K562 (cell line): Measurements from ENCODE around the gene PBX1. TPM values are rescaled to one million over a fixed set of nuclear protein-coding genes. Genes with fewer than 3 reads are reported as not detected.
A peak's percentile ranks its signal among the peaks of the same experiment; 100 is the strongest.

Experiments used
- ATAC-seq: fragments of 200-7000 bp; cut with Tn5 transposase; 3 replicates; pipeline ENCODE4 v1.9.1; 2020; ENCODE audit warnings: moderate library complexity
- BruUV-seq: library from RNA; stranded (reverse); fragments of 400-500 nt; replicated peaks from 2 replicates; lab custom pipeline; 2021; lab: Mats Ljungman, UMichigan
- CTCF ChIA-PET: fragments of 300-600 bp; formaldehyde crosslinking; extraction: SDS; loops from one replicate; lab custom pipeline; 2021; ENCODE audit warnings: low intra/inter-chr PET ratio; lab: Yijun Ruan, JAX
- POLR2A ChIA-PET: fragments of 300-600, 350-650 bp; sonication (Branson Sonifier 250); formaldehyde crosslinking; extraction: SDS; loops from one replicate; lab custom pipeline; 2021; ENCODE audit warnings: antibody characterized with exemption, inconsistent platforms; lab: Yijun Ruan, JAX
- DNase-seq, 4 experiments: peaks; one replicate each; pipeline versions ENCODE4 v3.0.0 to v3.0.0-alpha.2; 2011 to 2018; ENCODE audit warnings: low spot score in 3 of 4, mixed read lengths in 3 of 4; ENCODE audit errors: extremely low read depth in 1 of 4
- FAIRE-seq: peaks from 2 replicates; lab custom pipeline; 2011; peaks lifted over from hg19 to GRCh38; lab: Jason Lieb, UNC
- H2AFZ ChIP-seq: 2 replicates; pipeline ENCODE4 v1.6.0; 2011; ENCODE audit warnings: low read depth, low read length, control low read depth, inconsistent platforms
- H3K27ac ChIP-seq: fragments of 200-600 bp; 3 replicates; pipeline ENCODE4 v1.8.0; 2011; ENCODE audit warnings: low read depth, mild to moderate bottlenecking, control low read depth, inconsistent platforms, low read length, moderate library complexity, mixed read lengths; ENCODE audit errors: extremely low read depth
- H3K27me3 ChIP-seq, 2 experiments: fragments of 300-600 bp in 1 of 2; 2 replicates in 1 of 2; 3 replicates in 1 of 2; pipeline versions ENCODE4 v1.6.0 to v1.8.0; 2011; ENCODE audit warnings: inconsistent platforms in 2 of 2, low read length in 2 of 2, mild to moderate bottlenecking in 1 of 2, mixed read lengths in 1 of 2, moderate library complexity in 1 of 2; ENCODE audit not compliant: control insufficient read depth in 2 of 2, insufficient read depth in 2 of 2
- H3K36me3 ChIP-seq: fragments of 300-600 bp; 3 replicates; pipeline ENCODE4 v1.8.0; 2011; ENCODE audit warnings: mild to moderate bottlenecking, low read length, inconsistent platforms; ENCODE audit not compliant: control insufficient read depth, insufficient read depth
- H3K4me1 ChIP-seq, 2 experiments: fragments of 200-600 bp in 1 of 2; replicated peaks in 1 of 2; 2 replicates in 1 of 2; 3 replicates in 1 of 2; pipeline versions ENCODE4 v1.5.1 to v1.8.0; 2011; ENCODE audit warnings: inconsistent platforms in 2 of 2, low read length in 2 of 2, mild to moderate bottlenecking in 1 of 2, mixed read lengths in 1 of 2, moderate library complexity in 1 of 2; ENCODE audit not compliant: control insufficient read depth in 2 of 2, insufficient read depth in 2 of 2
- H3K4me2 ChIP-seq: 2 replicates; pipeline ENCODE4 v1.6.1; 2011; ENCODE audit warnings: low read length, control low read depth, inconsistent platforms, mixed read lengths; ENCODE audit not compliant: insufficient read depth
- H3K4me3 ChIP-seq: fragments of 200-600 bp; sonication (generic), shearing (Covaris generic); 2 replicates; pipeline ENCODE4 v1.5.1; 2016; ENCODE audit warnings: control low read depth, inconsistent platforms
- H3K79me2 ChIP-seq: fragments of 200-600 bp; 3 replicates; pipeline ENCODE4 v1.8.0; 2011; ENCODE audit warnings: low read length, inconsistent platforms; ENCODE audit not compliant: control insufficient read depth, insufficient read depth
- H3K9ac ChIP-seq, 2 experiments: 2 replicates each; pipeline versions ENCODE4 v1.6.0 to v1.6.1; 2011; ENCODE audit warnings: low read depth in 2 of 2, low read length in 2 of 2, control low read depth in 1 of 2, inconsistent platforms in 1 of 2, mild to moderate bottlenecking in 1 of 2, mixed read lengths in 1 of 2; ENCODE audit not compliant: insufficient read depth in 1 of 2
- H3K9me1 ChIP-seq: one replicate; pipeline ENCODE4 v1.6.0; 2011; ENCODE audit warnings: inconsistent platforms, mild to moderate bottlenecking, low read length, moderate library complexity; ENCODE audit not compliant: control insufficient read depth, insufficient read depth
- H3K9me3 ChIP-seq: replicated peaks from 2 replicates; pipeline ENCODE4 v1.5.1; 2011; ENCODE audit warnings: low read depth, low read length, inconsistent platforms; ENCODE audit not compliant: control insufficient read depth, insufficient read depth
- H4K20me1 ChIP-seq: replicated peaks from 2 replicates; pipeline ENCODE4 v1.6.1; 2011; ENCODE audit warnings: low read length, inconsistent platforms, mixed read lengths; ENCODE audit not compliant: control insufficient read depth, insufficient read depth
- ATF1 ChIP-seq, 2 experiments: fragments of 450-650 bp in 1 of 2; IDR thresholded peaks; 2 replicates each; pipeline ENCODE4 v1.6.1; 2016; ENCODE audit warnings: missing compliant biosample characterization in 1 of 2, missing genetic modification characterization in 1 of 2
- ATF7 ChIP-seq: fragments of 450-650 bp; IDR thresholded peaks from 2 replicates; pipeline ENCODE4 v1.7.1; 2014; ENCODE audit warnings: mild to moderate bottlenecking, moderate library complexity
- CBFA2T3 ChIP-seq: fragments of 450-650 bp; IDR thresholded peaks from 2 replicates; pipeline ENCODE4 v1.6.1; 2017
- CXXC5 ChIP-seq: fragments of 250-450 bp; sonication (Bioruptor Pico); IDR thresholded peaks from 2 replicates; pipeline ENCODE4 v1.8.0; 2022; ENCODE audit warnings: inconsistent platforms, mild to moderate bottlenecking, moderate library complexity
- FOXA3 ChIP-seq, 2 experiments: fragments of 450-650 bp in 1 of 2; sonication (generic) in 1 of 2; formaldehyde crosslinking; IDR thresholded peaks in 1 of 2; conservative IDR thresholded peaks in 1 of 2; 2 replicates each; pipeline versions ENCODE4 v1.4.0 to v1.8.0; 2020 to 2022; ENCODE audit warnings: mild to moderate bottlenecking in 2 of 2, missing genetic modification reagents in 1 of 2
- FOXJ2 ChIP-seq: fragments of 200-800 bp; sonication (Bioruptor generic); IDR thresholded peaks from 2 replicates; pipeline ENCODE4 v1.6.1; 2016; ENCODE audit warnings: missing genetic modification characterization, missing compliant biosample characterization
- GATA2 ChIP-seq: sonication (generic); formaldehyde crosslinking; IDR thresholded peaks from 2 replicates; pipeline ENCODE4 v1.4.0; 2020; ENCODE audit warnings: mild to moderate bottlenecking, missing genetic modification reagents
- HDAC1 ChIP-seq, 2 experiments: fragments of 450-650 bp; IDR thresholded peaks; 2 replicates each; pipeline ENCODE4 v1.6.1; 2016 to 2017; ENCODE audit warnings: inconsistent platforms in 1 of 2, mild to moderate bottlenecking in 1 of 2, moderate library complexity in 1 of 2
- HDAC3 ChIP-seq: fragments of 450-650 bp; IDR thresholded peaks from 2 replicates; pipeline ENCODE4 v1.6.1; 2018; ENCODE audit warnings: borderline replicate concordance, mild to moderate bottlenecking, moderate library complexity; ENCODE audit not compliant: partially characterized antibody
- JUND ChIP-seq, 2 experiments: IDR thresholded peaks; 2 replicates in 1 of 2; 3 replicates in 1 of 2; pipeline ENCODE4 v1.6.1; 2011; ENCODE audit warnings: borderline replicate concordance in 2 of 2, low read depth in 2 of 2, low read length in 2 of 2, improper control_type of control experiment in 1 of 2, missing biosample characterization in 1 of 2, missing genetic modification characterization in 1 of 2, missing genetic modification reagents in 1 of 2
- L3MBTL2 ChIP-seq: fragments of 450-650 bp; IDR thresholded peaks from 2 replicates; pipeline ENCODE4 v1.6.1; 2016; ENCODE audit warnings: mild to moderate bottlenecking, moderate library complexity
- MTA2 ChIP-seq: fragments of 450-650 bp; IDR thresholded peaks from 2 replicates; pipeline ENCODE4 v1.6.1; 2016; ENCODE audit warnings: low read depth
- NCOA4 ChIP-seq: fragments of 450-650 bp; IDR thresholded peaks from 2 replicates; pipeline ENCODE4 v1.6.1; 2018; ENCODE audit warnings: mild to moderate bottlenecking; ENCODE audit not compliant: partially characterized antibody
- RCOR1 ChIP-seq, 2 experiments: IDR thresholded peaks; 2 replicates each; pipeline ENCODE4 v1.6.1; 2012; ENCODE audit warnings: low read depth in 2 of 2, low read length in 2 of 2, borderline replicate concordance in 1 of 2, improper control_type of control experiment in 1 of 2
- SP1 ChIP-seq: sonication (generic); formaldehyde crosslinking; IDR thresholded peaks from 2 replicates; pipeline ENCODE4 v1.8.1; 2022; ENCODE audit warnings: mild to moderate bottlenecking, missing genetic modification reagents
- STAT5A ChIP-seq: IDR thresholded peaks from 2 replicates; pipeline ENCODE4 v1.6.1; 2012; ENCODE audit warnings: low read length, inconsistent platforms, borderline replicate concordance
- ZKSCAN3 ChIP-seq: fragments of 250-450 bp; sonication (Bioruptor Pico); IDR thresholded peaks from 2 replicates; pipeline ENCODE4 v1.4.0; 2020
- ZNF41 ChIP-seq: fragments of 250-450 bp; sonication (Bioruptor Pico); conservative IDR thresholded peaks from 2 replicates; pipeline ENCODE4 v1.4.0; 2020; ENCODE audit warnings: mild to moderate bottlenecking
- WGBS: fragments of 100-300 bp; shearing (Covaris generic); methylation state at CpG from one replicate; pipeline ENCODE4 v1.1.6; 2016; ENCODE audit warnings: low coverage, mixed read lengths; ENCODE audit not compliant: insufficient coverage; ENCODE audit errors: missing lambda C conversion rate; 5-methylcytosine and 5-hydroxymethylcytosine counted together
- in situ Hi-C: fragments of 300-500 bp; cut with MboI; formaldehyde crosslinking; loops from 4 replicates; pipeline ENCODE4 v1.15.0; 2018; ENCODE audit warnings: inconsistent platforms, mixed read lengths
- intact Hi-C: fragments of 100-400 bp; cut with micrococcal nuclease; formaldehyde crosslinking; loops from 2 replicates; pipeline ENCODE4 v1.14.2; 2022
- polyA plus RNA-seq, 8 experiments: library from polyadenylated mRNA; depleted of rRNA in 4 of 8; stranded (reverse) in 5 of 8; unstranded in 3 of 8; fragments of >200 nt; fragmentation: Nextera tagmentation in 2 of 8; fragmentation: Illumina TruSeq in 1 of 8; extraction: Ambion mirVana in 2 of 8; extraction: Trizol in 1 of 8; gene quantifications; 2 replicates each; pipeline versions ENCODE4 v1.2.1 to v1.2.3, GENCODE V29; 2011 to 2014; ENCODE audit warnings: inconsistent platforms in 1 of 8, missing spikeins in 1 of 8
- total RNA-seq, 7 experiments: library from RNA; depleted of rRNA in 6 of 7; stranded (reverse); fragments of >200 nt in 6 of 7; fragmentation: Illumina TruSeq in 2 of 7; extraction: Trizol in 2 of 7; gene quantifications; 2 replicates each; pipeline versions ENCODE4 v1.2.1 to v1.2.3, GENCODE V29; 2011 to 2021; ENCODE audit warnings: low replicate concordance in 1 of 7
- TF ChIP-seq, protein P1 (sequence below): fragments of 450-650 bp; IDR thresholded peaks from 2 replicates; pipeline ENCODE4 v1.6.1; 2016

Gene PBX1
- total and polyA plus RNA-seq, 9 of the 15 experiments (the other 6 are each of a cell fraction or from before 2014, with no cell fraction given) = 0.03 to 0.62 (median 0.17) TPM

DNA sequence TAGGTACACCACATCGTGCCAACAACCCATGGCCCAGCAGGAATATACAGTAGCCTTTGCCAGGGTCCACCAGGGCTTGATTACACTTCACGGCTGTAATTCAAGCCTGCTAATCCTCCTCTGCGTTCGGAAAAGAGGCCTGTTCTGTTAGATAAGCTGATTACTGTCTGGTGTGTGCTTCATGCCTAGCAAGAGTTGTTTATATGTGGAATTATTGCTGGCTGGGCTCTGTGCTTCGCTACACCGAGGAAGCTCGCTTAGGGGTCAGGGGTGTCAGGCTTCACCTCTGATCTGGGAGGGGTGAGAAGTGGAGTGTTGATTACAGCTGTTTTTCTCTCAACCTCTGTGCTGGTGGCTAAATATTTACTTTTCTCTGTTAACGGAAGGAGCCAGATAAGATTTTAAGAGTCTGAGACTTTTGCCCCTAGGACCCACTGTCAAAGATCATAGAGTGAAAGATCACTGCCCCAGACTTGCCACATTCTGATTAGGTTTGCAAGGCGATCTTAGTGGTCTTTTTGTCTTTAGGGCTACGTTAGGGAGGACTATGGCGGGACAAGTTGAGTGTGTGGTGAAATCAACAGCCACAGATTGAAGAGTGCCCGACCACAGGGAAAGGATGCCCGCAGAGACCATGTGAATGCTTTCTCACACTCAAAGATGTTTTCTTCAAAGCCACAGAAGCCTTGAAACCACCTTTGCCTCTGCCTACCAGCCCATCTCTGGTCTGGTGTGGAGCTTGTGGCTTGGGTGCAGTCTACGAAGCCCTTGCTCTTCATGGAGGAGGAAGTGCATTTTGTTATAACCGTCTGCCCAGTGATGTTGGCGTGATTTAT lies 216.1 kb downstream of the PBX1 start:
- Histone ChIP-seq H3K9me3 (no peaks in the 10 kb centered on the region), H3K9ac (no peak overlapping the region), H4K20me1 (no peaks in the 10 kb centered on the region), H3K36me3 (no peaks in the 10 kb centered on the region), H3K27me3 (peaks cover 0 to 12% of the 10 kb centered on the region in 2 experiments; a peak in 1 of 5 replicates), H2AFZ (no peak overlapping the region), H3K4me3 (no peak overlapping the region), H3K4me2 (peak overlapping the region; percentile 29; the same call in 1 of the 2 replicates), H3K4me1 (peaks cover 4 to 53% of the 10 kb centered on the region in 2 experiments; a peak in 4 of 5 replicates), H3K79me2 (no peaks in the 10 kb centered on the region), H3K9me1 (no peaks in the 10 kb centered on the region), H3K27ac (no peak overlapping the region)
- ChIA-PET POLR2A (no interaction called here), CTCF (no interaction called here)
- ATAC-seq (peak; percentile 75), DNase-seq (peak; percentile 42 to 56 (median 53)), FAIRE-seq (peak; percentile 85)
- BruUV-seq = no TSS peak
- 1% methylated on average over 16 of the region's 16 CpGs for WGBS
- intact Hi-C loops = loop anchor here (1.0 kb wide), 1 partner anchor 63 kb away; no protein-coding TSS in a partner anchor
- in situ Hi-C loops = no loop called here
- TF ChIP-seq STAT5A (peak; percentile 58), L3MBTL2 (peak; percentile 30; the same call in 1 of the 2 replicates), ZNF41 (CRISPR knock-in tag) (no peak), CBFA2T3 (peak; percentile 86), ZKSCAN3 (CRISPR knock-in tag) (no peak), ATF7 (0 out of 2 replicates have a peak, but pooled peaks have one; percentile 33), FOXJ2 (tag) (peak; percentile 92), NCOA4 (no peak), MTA2 (peak; percentile 83), JUND (IDR thresholded peaks at IDR 0.05; ENCODE audit: borderline replicate concordance, low read depth, low read length) (peak; percentile 56; the same call in 1 of the 2 replicates), JUND (tag; IDR thresholded peaks at IDR 0.05; ENCODE audit: borderline replicate concordance, low read depth, low read length) (peak; percentile 34; the same call in 1 of the 3 replicates), HDAC1 (IDR thresholded peaks at IDR 0.05) (no peak), GATA2 (CRISPR knock-in tag) (peak; percentile 89), HDAC3 (peak; percentile 36), RCOR1 (IDR thresholded peaks at IDR 0.05; ENCODE audit: borderline replicate concordance in 1 of 2, low read depth in 2 of 2, low read length in 2 of 2) (peak in 1 of 2 experiments; percentile 62; a peak in 3 of 4 replicates), CXXC5 (CRISPR knock-in tag) (peak; percentile 82), SP1 (CRISPR knock-in tag) (peak; percentile 49; the same call in 1 of the 2 replicates), FOXA3 (CRISPR knock-in tag; conservative IDR thresholded peaks at IDR 0.05 in 1 of 2, IDR thresholded peaks at IDR 0.05 in 1 of 2) (peak in 1 of 2 experiments; percentile 25; a peak in 1 of 4 replicates), ATF1 (CRISPR knock-in tag; IDR thresholded peaks at IDR 0.05) (no peak), ATF1 (tag; IDR thresholded peaks at IDR 0.05) (peak; percentile 34; the same call in 1 of the 2 replicates)
- TF ChIP-seq, protein P1, sequence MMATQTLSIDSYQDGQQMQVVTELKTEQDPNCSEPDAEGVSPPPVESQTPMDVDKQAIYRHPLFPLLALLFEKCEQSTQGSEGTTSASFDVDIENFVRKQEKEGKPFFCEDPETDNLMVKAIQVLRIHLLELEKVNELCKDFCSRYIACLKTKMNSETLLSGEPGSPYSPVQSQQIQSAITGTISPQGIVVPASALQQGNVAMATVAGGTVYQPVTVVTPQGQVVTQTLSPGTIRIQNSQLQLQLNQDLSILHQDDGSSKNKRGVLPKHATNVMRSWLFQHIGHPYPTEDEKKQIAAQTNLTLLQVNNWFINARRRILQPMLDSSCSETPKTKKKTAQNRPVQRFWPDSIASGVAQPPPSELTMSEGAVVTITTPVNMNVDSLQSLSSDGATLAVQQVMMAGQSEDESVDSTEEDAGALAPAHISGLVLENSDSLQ = 0 out of 2 replicates have a peak, but pooled peaks have one; percentile 19
